ENCODE measurements around the gene HBD.

Gene HBD

GRCh38 chr11:5200582-5200981 lies 33.7 kb downstream of the HBD start, which contains the start of gene OR51V1:
Gene OR51V1, minus strand, starts transcription at chr11:5200682. Its CDS starts 0 bp downstream, at chr11:5200682.
- no peak for TF ChIP-seq CTCF (IDR thresholded peaks at IDR 0.05; ENCODE audit: extremely low read depth, missing control alignments)
- no peak for DNase-seq (ENCODE audit: low spot score)

- no peak for DNase-seq (ENCODE audit: low spot score)
- TF ChIP-seq CTCF (IDR thresholded peaks at IDR 0.05; ENCODE audit: extremely low read depth, missing control alignments), result no peak
Observed at GRCh38 chr11:5198285-5198684, 36.0 kb downstream of the HBD start.

- DNase-seq (ENCODE audit: low spot score), result no peak
- TF ChIP-seq CTCF (IDR thresholded peaks at IDR 0.05; ENCODE audit: extremely low read depth, missing control alignments), result no peak
Observed at GRCh38 chr11:5197536-5197935, 36.7 kb downstream of the HBD start.

GRCh38 chr11:5196731-5197130 lies 37.6 kb downstream of the HBD start:
- no peak for DNase-seq (ENCODE audit: low spot score)
- TF ChIP-seq CTCF (IDR thresholded peaks at IDR 0.05; ENCODE audit: extremely low read depth, missing control alignments), result no peak

GRCh38 chr11:5196067-5196466 lies 38.2 kb downstream of the HBD start:
- no peak for TF ChIP-seq CTCF (IDR thresholded peaks at IDR 0.05; ENCODE audit: extremely low read depth, missing control alignments)
- DNase-seq (ENCODE audit: low spot score), result no peak

- DNase-seq (ENCODE audit: low spot score), result no peak
- no peak for TF ChIP-seq CTCF (IDR thresholded peaks at IDR 0.05; ENCODE audit: extremely low read depth, missing control alignments)
Observed at GRCh38 chr11:5192738-5193137, 41.5 kb downstream of the HBD start.

- TF ChIP-seq CTCF (IDR thresholded peaks at IDR 0.05; ENCODE audit: extremely low read depth, missing control alignments), result no peak
- no peak for DNase-seq (ENCODE audit: low spot score)
Observed at GRCh38 chr11:5188201-5188600, 46.1 kb downstream of the HBD start.
